IPS-NIHi11 (cell line): ENCODE measurements around the gene CAST.
"Not testable (repeated sequence)": the region's sequence is repeated elsewhere in the genome, so short reads cannot be mapped to it uniquely, and the experiment has no call there.

Source experiments
- DNase-seq: peaks from one replicate; pipeline ENCODE4 v3.0.0; 2012; ENCODE audit warnings: mixed read lengths, low spot score

The CAST gene

DNA sequence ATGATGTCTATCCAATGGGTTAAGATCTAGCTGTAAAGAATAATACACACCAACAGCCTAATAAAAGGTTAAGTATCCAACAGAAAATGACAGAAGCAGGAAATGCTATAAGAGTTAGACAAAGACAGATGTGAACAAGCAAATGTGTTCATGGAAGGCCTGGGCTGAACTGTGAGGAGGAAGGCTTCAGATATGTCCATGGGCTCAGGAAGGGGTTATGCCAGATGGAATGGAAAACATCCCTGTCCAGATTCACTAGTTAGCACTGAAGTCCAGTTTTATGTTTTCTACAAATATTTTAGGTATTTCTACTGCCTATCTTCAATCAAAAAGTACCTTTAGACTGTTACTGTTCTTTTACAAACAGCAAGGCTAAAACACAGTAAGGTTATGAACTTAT lies 118.5 kb downstream of the CAST start:
- no peak for DNase-seq

GRCh38 chr5:96781031-96781971 lies 119.1 kb downstream of the CAST start:
- DNase-seq, result no peak

DNA sequence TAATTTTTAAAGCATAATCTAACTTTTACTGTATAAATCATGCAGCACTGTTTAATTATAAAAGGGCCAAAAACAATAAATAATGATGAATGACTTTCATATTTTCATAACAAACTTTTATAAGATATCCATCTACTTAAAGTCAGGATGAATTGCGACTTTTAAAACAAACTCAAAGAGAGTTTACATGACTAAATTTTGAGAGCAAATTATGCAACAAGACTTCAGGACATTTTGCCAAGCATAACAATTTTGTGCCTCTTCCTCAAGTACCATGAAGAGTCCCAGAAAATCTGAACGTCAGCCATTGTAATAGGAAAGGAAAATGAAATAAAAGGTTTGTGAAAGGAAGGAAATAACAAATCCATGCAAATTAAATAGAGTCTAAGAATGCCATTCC lies 121.2 kb downstream of the CAST start:
- no peak for DNase-seq

GRCh38 chr5:96785326-96786109 lies 123.3 kb downstream of the CAST start:
- no peak for DNase-seq

GRCh38 chr5:96788112-96788749 lies 126.1 kb downstream of the CAST start:
- DNase-seq, result no peak

GRCh38 chr5:96789794-96790330 lies 127.7 kb downstream of the CAST start:
- DNase-seq, result no peak

- DNase-seq, result no peak
Measured at GRCh38 chr5:96790961-96791504, 128.9 kb downstream of the CAST start.

GRCh38 chr5:96794757-96795156 lies 132.6 kb downstream of the CAST start:
- no peak for DNase-seq

GRCh38 chr5:96795626-96796025 lies 133.4 kb downstream of the CAST start:
- DNase-seq, result no peak

DNA sequence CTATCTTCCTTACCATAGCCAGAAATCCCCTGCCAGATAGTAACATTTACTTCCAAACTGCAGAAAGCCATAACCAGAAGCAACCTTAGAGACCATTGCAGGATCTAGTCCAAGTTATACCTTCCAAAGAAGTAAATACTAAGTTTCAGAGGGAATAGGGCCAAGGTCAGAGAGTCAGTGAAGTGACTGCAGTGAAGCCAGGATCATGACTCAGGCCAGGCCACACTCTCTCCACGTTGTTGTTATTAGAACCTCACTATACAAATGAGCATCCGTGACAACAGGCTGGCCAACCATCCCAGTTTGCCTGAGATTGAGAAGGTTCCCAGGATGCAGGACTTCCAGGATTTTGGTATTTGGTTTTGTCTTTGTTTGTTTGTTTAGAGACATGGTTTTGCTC lies 134.3 kb downstream of the CAST start:
- DNase-seq, result no peak

DNA sequence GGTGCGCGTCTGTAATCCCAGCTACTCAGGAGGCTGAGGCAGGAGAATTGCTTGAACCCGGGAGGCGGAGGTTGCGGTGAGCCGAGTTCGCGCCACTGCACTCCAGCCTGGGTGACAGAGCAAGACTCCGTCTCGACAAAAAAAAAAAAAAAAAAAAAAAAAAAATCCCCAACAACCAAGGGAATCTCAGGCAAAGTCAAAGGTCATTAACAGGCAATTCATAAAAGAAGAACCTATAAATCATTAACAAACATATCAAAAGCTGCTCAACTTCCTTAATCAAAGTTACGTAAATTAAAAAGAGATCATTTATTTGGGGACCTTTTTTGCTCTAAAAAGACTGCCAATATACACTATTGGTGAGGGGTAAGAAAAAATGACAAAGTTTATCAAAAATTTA lies 139.5 kb downstream of the CAST start:
- not testable (repeated sequence) for DNase-seq

DNA sequence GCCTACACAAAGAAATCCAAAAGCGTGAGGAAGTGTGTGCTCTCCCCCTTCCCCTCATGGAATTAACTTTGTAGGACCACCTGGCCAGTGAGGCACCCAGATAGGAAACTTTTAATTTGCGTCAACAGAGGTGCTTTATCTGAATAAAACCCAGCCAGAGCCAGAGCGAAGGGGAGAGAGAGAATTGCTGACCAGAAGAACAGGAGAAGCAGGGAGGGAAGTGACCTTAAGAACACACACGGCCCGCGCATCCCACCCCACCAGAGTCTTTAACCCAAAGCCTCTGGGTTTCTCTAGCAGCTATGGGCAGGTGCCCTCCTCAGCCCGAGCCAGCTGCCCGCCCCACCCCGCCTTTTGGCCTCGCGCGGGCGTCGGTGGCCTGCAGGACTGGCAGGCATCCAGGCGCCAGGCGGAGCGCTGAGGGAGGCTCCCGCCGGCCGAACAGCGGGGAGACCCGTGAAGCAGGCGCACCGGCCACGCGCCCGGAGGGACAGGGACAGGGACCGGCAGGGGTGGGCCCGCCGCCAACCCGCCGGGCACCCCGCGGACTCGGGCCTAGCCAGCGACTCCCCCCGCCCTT lies 145.0 kb downstream of the CAST start:
- DNase-seq, result peak; percentile 77

DNA sequence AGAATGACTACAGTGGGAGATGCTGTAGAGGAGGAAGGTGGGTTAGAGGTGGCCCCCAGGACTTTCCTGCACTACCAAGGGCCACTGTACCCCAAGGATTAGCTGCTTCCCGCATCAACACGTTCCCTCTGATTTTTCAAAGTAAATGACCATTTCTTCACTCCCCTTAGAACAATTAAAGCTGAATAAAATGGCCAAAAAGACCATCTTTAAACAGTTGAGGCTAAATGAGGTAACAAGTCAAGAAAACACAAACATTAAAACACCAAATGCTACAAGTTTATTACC lies 146.3 kb downstream of the CAST start:
- no peak for DNase-seq

GRCh38 chr5:96808868-96809558 lies 146.8 kb downstream of the CAST start:
- no peak for DNase-seq

DNA sequence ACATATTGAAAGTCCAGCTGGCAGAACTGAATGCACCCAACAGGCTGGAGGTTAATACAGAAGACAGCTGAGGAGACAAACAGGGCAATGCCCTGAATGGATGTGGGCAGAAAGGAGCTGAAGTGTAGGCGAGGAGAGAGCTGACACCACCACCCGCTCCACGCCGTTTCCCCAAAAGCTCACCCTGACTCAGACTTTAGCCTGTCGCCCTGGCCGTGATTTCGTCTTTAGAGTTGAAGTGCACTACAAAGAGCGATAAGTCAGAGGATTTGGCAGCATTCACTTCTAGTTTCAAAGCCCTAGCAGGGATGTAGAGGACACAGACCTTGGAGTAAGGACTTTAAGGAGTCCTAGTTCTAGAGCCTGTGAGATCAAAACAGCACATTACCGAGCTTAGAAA lies 147.7 kb downstream of the CAST start:
- no peak for DNase-seq

- DNase-seq, result no peak
Measured at GRCh38 chr5:96812851-96813250, 150.7 kb downstream of the CAST start.

DNA sequence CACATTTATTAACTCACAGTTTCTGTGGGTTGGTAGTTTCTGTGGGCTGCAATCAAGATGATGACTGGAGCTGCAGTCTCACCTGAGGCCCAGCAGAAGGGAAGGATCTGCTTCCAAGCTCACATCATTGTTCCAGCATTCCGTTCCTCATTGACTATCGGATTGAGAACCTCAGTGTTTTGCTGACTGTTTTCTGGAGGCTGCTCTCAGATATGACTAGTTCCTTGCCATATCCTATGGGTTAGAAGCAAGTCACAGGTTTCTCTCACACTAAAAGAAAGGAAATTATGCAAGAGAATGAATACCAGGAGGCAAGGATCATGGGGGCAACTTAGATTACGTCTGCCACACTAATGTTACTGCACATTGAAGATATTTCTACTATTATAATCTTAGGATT lies 151.9 kb downstream of the CAST start:
- no peak for DNase-seq

DNA sequence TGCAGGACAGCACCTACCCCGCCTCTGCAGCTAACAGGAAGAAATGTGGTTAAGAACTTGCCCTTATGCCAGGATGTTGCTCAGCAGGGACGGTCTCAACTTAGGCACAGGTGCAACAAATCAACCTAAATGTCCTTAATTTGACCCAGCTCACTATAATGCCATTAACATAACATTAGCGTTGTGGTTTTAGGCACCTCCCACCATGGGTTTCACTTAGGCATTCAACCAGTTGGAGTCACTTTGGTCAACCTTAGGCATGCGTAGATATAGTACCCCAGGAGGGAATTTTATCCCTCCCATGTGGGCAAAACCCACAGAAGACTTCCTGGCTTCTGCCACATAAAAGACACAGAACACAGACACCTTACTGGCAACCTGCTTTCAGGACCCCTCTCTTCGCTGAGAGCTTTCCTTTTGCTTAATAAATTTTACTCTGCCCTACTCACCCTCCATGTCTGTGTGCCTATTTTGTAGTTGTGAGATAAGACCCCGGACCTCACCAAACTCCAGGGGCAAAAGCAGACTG lies 154.3 kb downstream of the CAST start:
- DNase-seq, result peak; percentile 11

GRCh38 chr5:96816991-96817390 lies 154.8 kb downstream of the CAST start:
- DNase-seq, result no peak

- no peak for DNase-seq
Measured at GRCh38 chr5:96817506-96817905, 155.3 kb downstream of the CAST start.
